ENCODE measurements around the gene DCC.

GRCh38 chr18:52569492-52569891, 229.5 kb downstream of the DCC start:
- no peak for TF ChIP-seq CTCF (IDR thresholded peaks at IDR 0.05)
- TF ChIP-seq POLR2A (IDR thresholded peaks at IDR 0.05) = no peak
